HepG2 (cell line): ENCODE measurements around the gene JOSD1. TPM values are rescaled to one million over a fixed set of nuclear protein-coding genes. Genes with fewer than 3 reads are reported as not detected.

Experiments
- ADNP ChIP-seq: sonication (generic); formaldehyde crosslinking; IDR thresholded peaks from 2 replicates; pipeline ENCODE4 v1.4.0; 2020; ENCODE audit warnings: missing genetic modification reagents
- HMG20A ChIP-seq: IDR thresholded peaks from 2 replicates; pipeline ENCODE4 v1.6.1; 2016; ENCODE audit warnings: borderline replicate concordance
- NCOA5 ChIP-seq: sonication (generic); formaldehyde crosslinking; IDR thresholded peaks from 2 replicates; pipeline ENCODE4 v1.4.0; 2020; ENCODE audit warnings: missing genetic modification reagents
- NFYC ChIP-seq: IDR thresholded peaks from 2 replicates; pipeline ENCODE4 v1.6.1; 2016; ENCODE audit warnings: missing genetic modification reagents, missing compliant biosample characterization
- SMAD9 ChIP-seq: sonication (generic); formaldehyde crosslinking; IDR thresholded peaks from 2 replicates; pipeline ENCODE4 v1.5.1; 2020; ENCODE audit warnings: mild to moderate bottlenecking, missing genetic modification reagents
- THAP7 ChIP-seq: sonication (generic); formaldehyde crosslinking; IDR thresholded peaks from 2 replicates; pipeline ENCODE4 v1.8.1; 2023; ENCODE audit warnings: mild to moderate bottlenecking, missing genetic modification reagents
- THYN1 ChIP-seq: sonication (generic); formaldehyde crosslinking; IDR thresholded peaks from 2 replicates; pipeline ENCODE4 v1.8.1; 2023; ENCODE audit warnings: low read depth, mild to moderate bottlenecking, moderate library complexity, missing genetic modification reagents, borderline replicate concordance
- TRAFD1 ChIP-seq: sonication (generic); formaldehyde crosslinking; IDR thresholded peaks from 2 replicates; pipeline ENCODE4 v1.5.1; 2020; ENCODE audit warnings: missing genetic modification reagents, mild to moderate bottlenecking, borderline replicate concordance
- ZNF124 ChIP-seq: sonication (generic); formaldehyde crosslinking; IDR thresholded peaks from 2 replicates; pipeline ENCODE4 v1.4.0; 2020; ENCODE audit warnings: missing genetic modification reagents
- ZNF317 ChIP-seq: sonication (generic); formaldehyde crosslinking; IDR thresholded peaks from 2 replicates; pipeline ENCODE4 v1.5.0; 2020; ENCODE audit warnings: mild to moderate bottlenecking, missing genetic modification reagents
- ZNF33A ChIP-seq: sonication (generic); formaldehyde crosslinking; IDR thresholded peaks from 2 replicates; pipeline ENCODE4 v1.5.1; 2020; ENCODE audit warnings: missing genetic modification reagents, mild to moderate bottlenecking, moderate library complexity, borderline replicate concordance
- ZNF414 ChIP-seq: sonication (generic); formaldehyde crosslinking; IDR thresholded peaks from 2 replicates; pipeline ENCODE4 v1.5.0; 2020; ENCODE audit warnings: missing genetic modification reagents
- ZNF431 ChIP-seq: sonication (generic); formaldehyde crosslinking; IDR thresholded peaks from 2 replicates; pipeline ENCODE4 v1.9.0; 2022; ENCODE audit warnings: missing genetic modification reagents, low read depth, mild to moderate bottlenecking, borderline replicate concordance
- ZNF724P ChIP-seq: sonication (generic); formaldehyde crosslinking; IDR thresholded peaks from 2 replicates; pipeline ENCODE4 v1.8.0; 2022; ENCODE audit warnings: missing genetic modification reagents, borderline replicate concordance
- polyA plus RNA-seq, 8 experiments: library from polyadenylated mRNA; depleted of rRNA in 3 of 8; stranded (reverse) in 7 of 8; unstranded in 1 of 8; fragments of >200 nt; fragmentation: Illumina TruSeq in 4 of 8; extraction: Trizol in 4 of 8; gene quantifications; 2 replicates each; pipeline versions ENCODE4 v1.2.1 to v1.2.3, GENCODE V29; 2011 to 2016; ENCODE audit warnings: low read depth in 4 of 8, missing spikeins in 1 of 8, mixed read lengths in 1 of 8; ENCODE audit not compliant: insufficient read depth in 1 of 8
- total RNA-seq, 5 experiments: library from RNA; depleted of rRNA; stranded (reverse); fragments of >200 nt; fragmentation: Illumina TruSeq; extraction: Trizol; gene quantifications; 2 replicates each; pipeline ENCODE4 v1.2.3, GENCODE V29; 2016; ENCODE audit warnings: low read depth in 1 of 5
- TF ChIP-seq, protein P1 (sequence below): IDR thresholded peaks from 2 replicates; pipeline ENCODE4 v1.6.1; 2016; ENCODE audit warnings: control low read depth
- TF ChIP-seq, protein P2 (sequence below): sonication (generic); formaldehyde crosslinking; IDR thresholded peaks from 2 replicates; pipeline ENCODE4 v1.4.0; 2020; ENCODE audit warnings: missing genetic modification reagents
- TF ChIP-seq, protein P3 (sequence below): sonication (generic); formaldehyde crosslinking; IDR thresholded peaks from 2 replicates; pipeline ENCODE4 v1.8.1; 2023; ENCODE audit warnings: mild to moderate bottlenecking, missing genetic modification reagents, borderline replicate concordance

Gene JOSD1
- total and polyA plus RNA-seq, 2 of the 13 experiments (the other 11 are each of a cell fraction or from before 2014, with no cell fraction given), result 31.7 to 38.4 TPM

- TF ChIP-seq SMAD9 (CRISPR knock-in tag), result no peak
- TF ChIP-seq THYN1 (CRISPR knock-in tag), result no peak
- peak; percentile 37 for TF ChIP-seq NFYC (CRISPR knock-in tag)
- no peak for TF ChIP-seq ADNP (CRISPR knock-in tag)
- TF ChIP-seq ZNF724P (CRISPR knock-in tag), result no peak; the same call in 1 of the 2 replicates
- peak; percentile 87; the same call in 1 of the 2 replicates for TF ChIP-seq ZNF431 (CRISPR knock-in tag)
- TF ChIP-seq THAP7 (CRISPR knock-in tag), result peak; percentile 97
- TF ChIP-seq, protein P1, sequence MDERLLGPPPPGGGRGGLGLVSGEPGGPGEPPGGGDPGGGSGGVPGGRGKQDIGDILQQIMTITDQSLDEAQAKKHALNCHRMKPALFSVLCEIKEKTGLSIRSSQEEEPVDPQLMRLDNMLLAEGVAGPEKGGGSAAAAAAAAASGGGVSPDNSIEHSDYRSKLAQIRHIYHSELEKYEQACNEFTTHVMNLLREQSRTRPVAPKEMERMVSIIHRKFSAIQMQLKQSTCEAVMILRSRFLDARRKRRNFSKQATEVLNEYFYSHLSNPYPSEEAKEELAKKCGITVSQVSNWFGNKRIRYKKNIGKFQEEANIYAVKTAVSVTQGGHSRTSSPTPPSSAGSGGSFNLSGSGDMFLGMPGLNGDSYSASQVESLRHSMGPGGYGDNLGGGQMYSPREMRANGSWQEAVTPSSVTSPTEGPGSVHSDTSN (CRISPR knock-in tag), result no peak
- 0 out of 2 replicates have a peak, but pooled peaks have one; percentile 31 for TF ChIP-seq TRAFD1 (CRISPR knock-in tag)
- no peak for TF ChIP-seq ZNF33A
- peak; percentile 99 for TF ChIP-seq ZNF414 (CRISPR knock-in tag)
- TF ChIP-seq, protein P2, sequence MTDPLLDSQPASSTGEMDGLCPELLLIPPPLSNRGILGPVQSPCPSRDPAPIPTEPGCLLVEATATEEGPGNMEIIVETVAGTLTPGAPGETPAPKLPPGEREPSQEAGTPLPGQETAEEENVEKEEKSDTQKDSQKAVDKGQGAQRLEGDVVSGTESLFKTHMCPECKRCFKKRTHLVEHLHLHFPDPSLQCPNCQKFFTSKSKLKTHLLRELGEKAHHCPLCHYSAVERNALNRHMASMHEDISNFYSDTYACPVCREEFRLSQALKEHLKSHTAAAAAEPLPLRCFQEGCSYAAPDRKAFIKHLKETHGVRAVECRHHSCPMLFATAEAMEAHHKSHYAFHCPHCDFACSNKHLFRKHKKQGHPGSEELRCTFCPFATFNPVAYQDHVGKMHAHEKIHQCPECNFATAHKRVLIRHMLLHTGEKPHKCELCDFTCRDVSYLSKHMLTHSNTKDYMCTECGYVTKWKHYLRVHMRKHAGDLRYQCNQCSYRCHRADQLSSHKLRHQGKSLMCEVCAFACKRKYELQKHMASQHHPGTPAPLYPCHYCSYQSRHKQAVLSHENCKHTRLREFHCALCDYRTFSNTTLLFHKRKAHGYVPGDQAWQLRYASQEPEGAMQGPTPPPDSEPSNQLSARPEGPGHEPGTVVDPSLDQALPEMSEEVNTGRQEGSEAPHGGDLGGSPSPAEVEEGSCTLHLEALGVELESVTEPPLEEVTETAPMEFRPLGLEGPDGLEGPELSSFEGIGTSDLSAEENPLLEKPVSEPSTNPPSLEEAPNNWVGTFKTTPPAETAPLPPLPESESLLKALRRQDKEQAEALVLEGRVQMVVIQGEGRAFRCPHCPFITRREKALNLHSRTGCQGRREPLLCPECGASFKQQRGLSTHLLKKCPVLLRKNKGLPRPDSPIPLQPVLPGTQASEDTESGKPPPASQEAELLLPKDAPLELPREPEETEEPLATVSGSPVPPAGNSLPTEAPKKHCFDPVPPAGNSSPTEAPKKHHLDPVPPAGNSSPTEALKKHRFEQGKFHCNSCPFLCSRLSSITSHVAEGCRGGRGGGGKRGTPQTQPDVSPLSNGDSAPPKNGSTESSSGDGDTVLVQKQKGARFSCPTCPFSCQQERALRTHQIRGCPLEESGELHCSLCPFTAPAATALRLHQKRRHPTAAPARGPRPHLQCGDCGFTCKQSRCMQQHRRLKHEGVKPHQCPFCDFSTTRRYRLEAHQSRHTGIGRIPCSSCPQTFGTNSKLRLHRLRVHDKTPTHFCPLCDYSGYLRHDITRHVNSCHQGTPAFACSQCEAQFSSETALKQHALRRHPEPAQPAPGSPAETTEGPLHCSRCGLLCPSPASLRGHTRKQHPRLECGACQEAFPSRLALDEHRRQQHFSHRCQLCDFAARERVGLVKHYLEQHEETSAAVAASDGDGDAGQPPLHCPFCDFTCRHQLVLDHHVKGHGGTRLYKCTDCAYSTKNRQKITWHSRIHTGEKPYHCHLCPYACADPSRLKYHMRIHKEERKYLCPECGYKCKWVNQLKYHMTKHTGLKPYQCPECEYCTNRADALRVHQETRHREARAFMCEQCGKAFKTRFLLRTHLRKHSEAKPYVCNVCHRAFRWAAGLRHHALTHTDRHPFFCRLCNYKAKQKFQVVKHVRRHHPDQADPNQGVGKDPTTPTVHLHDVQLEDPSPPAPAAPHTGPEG (CRISPR knock-in tag), result peak; percentile 97
- peak; percentile 72; the same call in 1 of the 2 replicates for TF ChIP-seq ZNF124 (CRISPR knock-in tag)
- TF ChIP-seq HMG20A (CRISPR knock-in tag), result peak; percentile 11; the same call in 1 of the 2 replicates
- 0 out of 2 replicates have a peak, but pooled peaks have one; percentile 52 for TF ChIP-seq NCOA5 (CRISPR knock-in tag)
- TF ChIP-seq, protein P3, sequence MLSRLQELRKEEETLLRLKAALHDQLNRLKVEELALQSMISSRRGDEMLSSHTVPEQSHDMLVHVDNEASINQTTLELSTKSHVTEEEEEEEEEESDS (CRISPR knock-in tag), result peak; percentile 52; the same call in 1 of the 2 replicates
- TF ChIP-seq ZNF317 (CRISPR knock-in tag), result peak; percentile 64; the same call in 1 of the 2 replicates
These were observed 19.0 kb downstream of the JOSD1 start, which contains the start of gene TOMM22 (continued) for GRCh38 chr22:38681582-38682335.
